Measurements from ENCODE around the gene TBX2. TPM values are rescaled to one million over a fixed set of nuclear protein-coding genes. Genes with fewer than 3 reads are reported as not detected.

Gene TBX2
- total and polyA plus RNA-seq, 9 donors = 8.9 to 20.4 (median 10.8) TPM

DNA sequence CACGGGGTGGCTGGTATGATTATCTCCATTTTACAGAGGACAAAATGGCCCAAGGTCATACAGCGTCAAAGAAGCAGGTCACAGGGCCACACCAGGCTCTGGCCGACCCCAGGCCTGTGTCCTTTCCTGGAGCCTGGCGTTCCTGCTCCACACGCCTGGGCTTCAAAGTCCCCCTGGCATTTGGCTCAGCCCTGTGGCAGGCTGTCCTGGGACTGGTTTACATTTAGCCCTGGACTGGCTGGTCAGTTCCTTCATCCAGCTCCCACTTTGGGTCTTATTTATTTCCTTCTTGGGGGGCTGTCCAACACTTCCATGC lies 15.3 kb downstream of the TBX2 start:
- no peak for DNase-seq
- Histone ChIP-seq H3K9me3 (replicated peaks; ENCODE audit: control insufficient read depth, low read depth, low read length) (no peaks in the 10 kb centered on the region), H3K27me3 (ENCODE audit: control insufficient read depth, insufficient read depth, low read length) (peaks cover 43% of the 10 kb centered on the region), H3K36me3 (ENCODE audit: control insufficient read depth, insufficient read depth, low read length) (no peaks in the 10 kb centered on the region), H3K4me1 (ENCODE audit: control insufficient read depth, insufficient read depth, low read length) (peaks cover 60% of the 10 kb centered on the region), H3K4me3 (ENCODE audit: low read length) (no peak overlapping the region), H3K27ac (ENCODE audit: low read length) (no peak overlapping the region)
- 83% methylated on average over 5 of the region's 5 CpGs for WGBS (ENCODE audit: insufficient coverage)

DNA sequence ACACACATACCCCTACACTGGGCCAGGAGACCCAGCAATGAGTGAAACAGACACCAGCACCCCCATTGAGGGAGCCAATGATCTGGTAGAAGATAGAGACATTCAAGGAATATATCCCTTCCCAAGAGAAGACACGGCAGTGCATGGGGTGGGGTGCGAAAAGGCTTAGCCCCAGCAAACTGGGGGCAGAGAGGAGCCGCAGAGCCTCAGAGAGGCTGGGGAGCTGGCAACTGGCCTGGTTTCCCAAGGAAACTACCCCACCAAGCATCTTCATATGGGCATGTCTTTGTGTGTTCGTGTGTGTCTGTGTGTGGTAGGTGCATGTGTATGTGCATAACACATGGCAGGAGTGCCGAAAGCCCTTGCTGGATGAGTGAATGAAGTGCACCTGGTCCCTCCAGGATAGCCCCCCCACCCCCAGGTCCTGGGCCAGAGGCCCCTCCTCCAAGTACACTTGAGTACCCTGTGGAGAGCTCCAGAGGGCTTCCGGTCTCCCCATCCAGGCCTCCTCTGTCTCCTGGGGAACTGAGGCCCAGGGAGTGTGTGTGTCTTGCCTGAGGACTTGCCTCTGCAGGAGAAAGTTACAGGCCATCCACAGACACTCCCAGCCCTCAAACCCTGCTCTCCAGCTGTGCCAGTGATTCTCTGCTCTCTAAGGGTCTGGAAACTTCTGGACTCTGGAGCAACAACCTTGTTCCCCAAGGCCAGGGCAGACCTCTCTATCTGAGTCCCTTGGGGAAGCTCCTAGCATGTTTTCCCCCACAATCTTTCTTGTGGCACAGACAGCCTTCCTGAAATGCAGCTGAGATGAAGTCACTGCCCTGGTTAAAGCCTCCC lies 15.9 kb downstream of the TBX2 start:
- Histone ChIP-seq H3K9me3 (replicated peaks; ENCODE audit: control insufficient read depth, low read depth, low read length) (no peaks in the 10 kb centered on the region), H3K27me3 (ENCODE audit: control insufficient read depth, insufficient read depth, low read length) (peaks cover 39% of the 10 kb centered on the region), H3K27ac (ENCODE audit: low read length) (no peak overlapping the region), H3K4me3 (ENCODE audit: low read length) (no peak overlapping the region), H3K4me1 (ENCODE audit: control insufficient read depth, insufficient read depth, low read length) (peaks cover 60% of the 10 kb centered on the region), H3K36me3 (ENCODE audit: control insufficient read depth, insufficient read depth, low read length) (no peaks in the 10 kb centered on the region)
- no CpG with 5 or more reads among the region's 6 CpGs for WGBS (ENCODE audit: insufficient coverage)
- DNase-seq = peak; percentile 12

DNA sequence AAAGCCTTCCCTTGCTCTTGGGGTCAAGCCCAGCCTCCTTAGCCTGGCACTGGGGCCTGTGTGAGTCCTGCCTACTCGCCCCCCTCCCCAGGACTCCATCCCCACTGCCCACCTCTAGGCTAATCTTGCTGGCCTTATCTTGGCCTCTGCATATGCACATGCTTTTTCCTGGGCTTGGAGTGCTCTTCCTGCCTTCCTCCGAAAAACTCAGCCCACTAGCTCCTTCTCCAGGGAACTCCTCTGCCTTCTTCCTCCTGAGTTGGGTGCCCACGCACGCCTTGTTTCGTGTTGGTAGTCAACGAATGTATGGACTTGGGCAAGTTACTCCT lies 16.5 kb downstream of the TBX2 start:
- H3K36me3 ChIP-seq (ENCODE audit: control insufficient read depth, insufficient read depth, low read length) = no peaks in the 10 kb centered on the region
- no peak overlapping the region for H3K27ac ChIP-seq (ENCODE audit: low read length)
- DNase-seq = peak; percentile 14
- no peaks in the 10 kb centered on the region for H3K9me3 ChIP-seq (replicated peaks; ENCODE audit: control insufficient read depth, low read depth, low read length)
- peaks cover 56% of the 10 kb centered on the region for H3K4me1 ChIP-seq (ENCODE audit: control insufficient read depth, insufficient read depth, low read length)
- peak overlapping the region; percentile 34 for H3K4me3 ChIP-seq (ENCODE audit: low read length)
- peaks cover 33% of the 10 kb centered on the region for H3K27me3 ChIP-seq (ENCODE audit: control insufficient read depth, insufficient read depth, low read length)
- WGBS (ENCODE audit: insufficient coverage) = 55% methylated on average over 3 of the region's 6 CpGs

DNA sequence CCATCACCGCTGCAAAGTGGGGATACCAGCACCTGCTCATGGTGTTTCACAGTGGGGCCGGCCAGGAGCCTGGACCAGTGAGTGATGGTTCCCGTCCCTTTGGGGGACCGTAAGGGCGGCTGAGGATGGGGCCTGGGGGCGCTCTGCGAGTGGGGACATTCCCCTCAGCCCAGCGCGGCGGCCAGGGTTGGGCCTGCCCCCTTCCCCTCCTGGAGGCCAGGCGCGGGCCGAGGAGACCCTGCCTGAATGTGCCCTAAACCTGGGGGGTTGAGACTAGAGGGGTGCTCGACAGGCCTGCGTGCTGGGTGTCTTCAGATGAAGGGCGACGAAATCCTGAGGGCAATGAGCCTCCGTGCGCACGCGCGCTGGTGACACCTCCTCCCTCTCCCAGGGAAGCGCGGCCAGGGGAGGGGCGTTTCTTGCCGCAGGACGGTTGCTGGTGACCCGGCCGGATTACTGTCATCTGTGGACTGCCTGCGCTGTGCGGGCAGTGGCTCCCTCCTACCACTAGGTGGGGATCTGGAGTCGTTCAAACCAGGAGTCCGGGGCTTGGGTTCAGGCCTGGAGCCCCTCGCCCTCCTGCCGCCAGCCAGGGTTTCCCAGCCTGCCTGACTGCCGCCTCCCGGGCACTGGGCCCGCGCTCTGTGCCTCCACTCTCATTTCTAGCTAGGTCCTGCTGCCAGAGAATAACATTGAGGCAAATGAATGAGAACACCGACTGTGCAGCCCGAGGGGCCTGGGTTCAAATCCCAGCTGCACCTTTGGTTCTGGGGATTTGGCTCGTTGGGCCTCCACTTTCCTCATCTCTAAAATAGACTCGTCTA lies 17.1 kb downstream of the TBX2 start:
- H3K9me3 ChIP-seq (replicated peaks; ENCODE audit: control insufficient read depth, low read depth, low read length) = no peaks in the 10 kb centered on the region
- no peak overlapping the region for H3K27ac ChIP-seq (ENCODE audit: low read length)
- DNase-seq = peak; percentile 96
- peaks cover 27% of the 10 kb centered on the region for H3K27me3 ChIP-seq (ENCODE audit: control insufficient read depth, insufficient read depth, low read length)
- peaks cover 50% of the 10 kb centered on the region for H3K4me1 ChIP-seq (ENCODE audit: control insufficient read depth, insufficient read depth, low read length)
- 10% methylated on average over 22 of the region's 43 CpGs for WGBS (ENCODE audit: insufficient coverage)
- peak overlapping the region; percentile 34 for H3K4me3 ChIP-seq (ENCODE audit: low read length)
- H3K36me3 ChIP-seq (ENCODE audit: control insufficient read depth, insufficient read depth, low read length) = no peaks in the 10 kb centered on the region

DNA sequence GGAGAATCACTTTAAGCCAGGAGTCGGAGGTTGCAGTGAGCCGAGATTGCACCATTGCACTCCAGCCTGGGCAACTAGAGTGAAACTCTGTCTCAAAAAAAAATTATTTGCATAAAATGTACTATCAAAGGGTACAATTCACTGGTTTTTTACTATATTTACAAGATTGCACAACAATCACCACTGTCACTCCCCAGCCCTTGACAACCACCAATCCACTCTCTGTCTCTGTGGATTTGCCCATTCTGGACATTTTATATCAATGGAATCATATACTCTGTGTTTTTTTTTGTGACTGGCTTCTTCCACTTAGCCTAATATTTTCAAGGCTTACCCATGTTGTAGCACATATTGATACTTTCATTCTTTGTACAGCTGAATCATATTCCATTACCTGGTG lies 18.8 kb downstream of the TBX2 start:
- peaks cover 37% of the 10 kb centered on the region for H3K4me1 ChIP-seq (ENCODE audit: control insufficient read depth, insufficient read depth, low read length)
- H3K9me3 ChIP-seq (replicated peaks; ENCODE audit: control insufficient read depth, low read depth, low read length) = no peaks in the 10 kb centered on the region
- DNase-seq = no peak
- H3K4me3 ChIP-seq (ENCODE audit: low read length) = no peak overlapping the region
- H3K27me3 ChIP-seq (ENCODE audit: control insufficient read depth, insufficient read depth, low read length) = peaks cover 15% of the 10 kb centered on the region
- 80% methylated on average over 1 of the region's 2 CpGs for WGBS (ENCODE audit: insufficient coverage)
- no peak overlapping the region for H3K27ac ChIP-seq (ENCODE audit: low read length)
- no peaks in the 10 kb centered on the region for H3K36me3 ChIP-seq (ENCODE audit: control insufficient read depth, insufficient read depth, low read length)

DNA sequence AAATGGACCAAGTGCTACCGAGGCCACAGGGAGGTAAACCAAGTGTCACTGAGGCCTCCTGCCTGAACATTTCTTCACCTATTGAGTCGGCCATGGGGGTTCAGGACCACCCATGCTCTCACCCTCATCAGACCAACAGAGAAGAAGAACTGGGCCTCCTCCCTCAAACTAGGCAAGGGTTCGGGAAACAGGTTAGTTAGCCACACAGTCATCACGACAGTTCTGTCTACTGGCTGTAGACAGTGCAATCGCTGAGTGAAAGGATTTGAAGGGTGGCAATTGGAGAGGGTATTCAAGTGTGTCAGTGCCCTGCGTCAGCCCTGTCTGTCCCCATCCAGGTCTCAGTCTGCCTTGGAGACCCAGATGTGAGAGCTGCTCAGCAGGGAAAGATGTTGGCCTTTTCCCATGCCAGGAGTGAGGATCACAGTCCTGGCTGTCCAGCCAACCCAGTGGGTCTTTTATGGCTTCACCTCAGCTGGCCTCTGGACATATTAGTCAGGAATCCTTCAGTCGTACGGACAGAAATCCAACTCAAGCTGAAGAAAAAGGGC lies 19.9 kb downstream of the TBX2 start:
- Histone ChIP-seq H3K4me3 (ENCODE audit: low read length) (no peak overlapping the region), H3K9me3 (replicated peaks; ENCODE audit: control insufficient read depth, low read depth, low read length) (no peaks in the 10 kb centered on the region), H3K27ac (ENCODE audit: low read length) (no peak overlapping the region), H3K27me3 (ENCODE audit: control insufficient read depth, insufficient read depth, low read length) (peaks cover 13% of the 10 kb centered on the region), H3K36me3 (ENCODE audit: control insufficient read depth, insufficient read depth, low read length) (no peaks in the 10 kb centered on the region), H3K4me1 (ENCODE audit: control insufficient read depth, insufficient read depth, low read length) (peaks cover 28% of the 10 kb centered on the region)
- DNase-seq = no peak
- WGBS (ENCODE audit: insufficient coverage) = 57% methylated on average over 6 of the region's 8 CpGs

DNA sequence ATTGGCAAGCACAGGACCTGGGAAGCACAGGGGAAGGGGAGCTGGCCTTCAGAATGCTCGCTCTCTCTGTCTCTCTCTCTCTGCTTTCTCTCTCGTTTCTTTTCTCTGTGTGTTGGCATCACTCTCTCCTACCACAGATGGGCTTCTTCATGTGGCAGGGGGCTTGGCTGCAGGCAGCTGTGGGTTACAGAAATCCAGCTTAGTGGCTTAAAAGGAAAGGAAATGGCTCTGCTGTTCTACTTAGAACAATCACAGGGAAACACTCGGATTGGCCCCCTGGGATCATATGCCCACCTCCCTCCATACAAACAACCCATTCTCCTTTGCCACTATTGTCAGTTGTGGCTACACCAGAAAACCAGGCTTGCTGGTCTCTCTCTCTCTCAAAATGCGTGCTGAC lies 20.4 kb downstream of the TBX2 start:
- Histone ChIP-seq H3K9me3 (replicated peaks; ENCODE audit: control insufficient read depth, low read depth, low read length) (no peaks in the 10 kb centered on the region), H3K27me3 (ENCODE audit: control insufficient read depth, insufficient read depth, low read length) (peaks cover 13% of the 10 kb centered on the region), H3K36me3 (ENCODE audit: control insufficient read depth, insufficient read depth, low read length) (no peaks in the 10 kb centered on the region), H3K27ac (ENCODE audit: low read length) (no peak overlapping the region), H3K4me3 (ENCODE audit: low read length) (no peak overlapping the region), H3K4me1 (ENCODE audit: control insufficient read depth, insufficient read depth, low read length) (peaks cover 26% of the 10 kb centered on the region)
- DNase-seq = no peak
- whole genome bisulfite sequencing (ENCODE audit: insufficient coverage) = 52% methylated on average over 2 of the region's 4 CpGs

DNA sequence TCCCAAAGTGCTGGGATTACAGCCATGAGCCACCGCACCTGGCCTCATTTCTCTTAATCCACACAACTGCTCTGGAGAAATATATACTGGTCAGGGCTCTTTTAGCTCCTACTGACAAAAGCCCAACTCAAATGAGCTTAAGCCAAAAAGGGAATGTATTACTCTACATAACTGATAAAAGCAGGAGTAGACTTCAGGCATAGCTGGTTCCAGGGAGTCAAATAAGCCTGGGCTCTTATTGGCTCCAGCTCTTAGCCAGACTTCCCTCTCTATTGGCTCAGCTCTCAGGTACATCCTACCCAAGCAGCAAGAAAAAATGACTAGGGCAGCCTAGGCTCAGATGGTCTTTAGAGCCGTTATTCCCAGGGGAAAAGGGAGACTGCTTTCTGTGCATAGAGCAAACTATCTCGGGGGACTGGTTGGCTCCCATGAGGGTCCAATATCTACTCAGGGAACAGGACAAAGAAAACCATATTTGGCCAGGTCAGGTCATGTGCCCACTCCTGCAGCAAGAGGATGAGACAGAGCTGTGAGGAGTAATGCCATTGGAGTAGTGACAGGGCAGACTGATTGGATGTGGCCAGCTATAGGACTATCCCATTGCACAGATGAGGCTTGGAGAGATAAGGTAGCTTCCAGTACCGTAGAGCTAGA lies 21.2 kb downstream of the TBX2 start:
- H3K9me3 ChIP-seq (replicated peaks; ENCODE audit: control insufficient read depth, low read depth, low read length) = no peaks in the 10 kb centered on the region
- peaks cover 32% of the 10 kb centered on the region for H3K4me1 ChIP-seq (ENCODE audit: control insufficient read depth, insufficient read depth, low read length)
- no peaks in the 10 kb centered on the region for H3K36me3 ChIP-seq (ENCODE audit: control insufficient read depth, insufficient read depth, low read length)
- H3K27ac ChIP-seq (ENCODE audit: low read length) = no peak overlapping the region
- H3K27me3 ChIP-seq (ENCODE audit: control insufficient read depth, insufficient read depth, low read length) = peaks cover 13% of the 10 kb centered on the region
- 74% methylated on average over 2 of the region's 4 CpGs for WGBS (ENCODE audit: insufficient coverage)
- DNase-seq = no peak
- no peak overlapping the region for H3K4me3 ChIP-seq (ENCODE audit: low read length)

DNA sequence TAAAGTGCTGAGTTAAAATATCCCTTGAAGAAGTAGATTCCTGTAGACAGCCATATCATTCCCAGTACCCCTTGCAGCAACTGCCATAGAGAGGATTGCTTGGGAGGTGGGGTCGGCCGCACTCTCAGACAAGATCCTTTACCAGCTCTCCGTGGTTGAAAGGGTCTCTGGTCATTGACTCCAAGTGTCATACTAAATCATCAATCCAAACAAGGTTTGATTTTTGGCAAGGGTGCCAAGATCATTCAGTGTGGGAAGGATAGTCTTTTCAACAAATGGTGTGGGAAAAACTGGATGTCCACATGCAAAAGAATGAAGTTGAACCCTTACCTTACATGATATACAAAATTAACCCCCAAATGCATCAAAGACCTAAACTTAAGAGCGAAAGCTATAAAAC lies 21.8 kb downstream of the TBX2 start:
- Histone ChIP-seq H3K4me1 (ENCODE audit: control insufficient read depth, insufficient read depth, low read length) (peaks cover 29% of the 10 kb centered on the region), H3K4me3 (ENCODE audit: low read length) (no peak overlapping the region), H3K9me3 (replicated peaks; ENCODE audit: control insufficient read depth, low read depth, low read length) (no peaks in the 10 kb centered on the region), H3K36me3 (ENCODE audit: control insufficient read depth, insufficient read depth, low read length) (no peaks in the 10 kb centered on the region), H3K27ac (ENCODE audit: low read length) (no peak overlapping the region), H3K27me3 (ENCODE audit: control insufficient read depth, insufficient read depth, low read length) (peaks cover 13% of the 10 kb centered on the region)
- WGBS (ENCODE audit: insufficient coverage) = no CpG with 5 or more reads among the region's 4 CpGs
- no peak for DNase-seq
